K562 (cell line): ENCODE results near the gene MRPL55. TPM values are rescaled to one million over a fixed set of nuclear protein-coding genes. Genes with fewer than 3 reads are reported as not detected.

Experiments
- ARNT ChIP-seq, 2 experiments: fragments of 450-650 bp; IDR thresholded peaks; 2 replicates each; pipeline ENCODE4 v1.6.1; 2016; ENCODE audit warnings: mild to moderate bottlenecking in 1 of 2
- DMBX1 ChIP-seq: fragments of 250-450 bp; sonication (Bioruptor Pico); IDR thresholded peaks from 2 replicates; pipeline ENCODE4 v1.8.0; 2022; ENCODE audit warnings: inconsistent platforms, mild to moderate bottlenecking, moderate library complexity, borderline replicate concordance
- E2F4 ChIP-seq: sonication (generic); formaldehyde crosslinking; IDR thresholded peaks from 2 replicates; pipeline ENCODE4 v1.8.0; 2022; ENCODE audit warnings: mild to moderate bottlenecking, low read depth, missing genetic modification reagents
- EZH2 ChIP-seq: IDR thresholded peaks from 2 replicates; pipeline ENCODE4 v1.6.1; 2012; ENCODE audit warnings: low read depth, mild to moderate bottlenecking, inconsistent platforms, low read length, borderline replicate concordance
- FOXP4 ChIP-seq: sonication (generic); formaldehyde crosslinking; IDR thresholded peaks from 2 replicates; pipeline ENCODE4 v1.8.0; 2022; ENCODE audit warnings: mild to moderate bottlenecking, missing genetic modification reagents, borderline replicate concordance
- FUS ChIP-seq: fragments of 200-400 bp; formaldehyde crosslinking; optimal IDR thresholded peaks from 2 replicates; pipeline ENCODE3; 2017; ENCODE audit warnings: low read depth, low read length
- GATA2 ChIP-seq: sonication (generic); formaldehyde crosslinking; IDR thresholded peaks from 2 replicates; pipeline ENCODE4 v1.4.0; 2020; ENCODE audit warnings: mild to moderate bottlenecking, missing genetic modification reagents
- HDAC8 ChIP-seq: fragments of 450-650 bp; IDR thresholded peaks from 2 replicates; pipeline ENCODE4 v1.6.1; 2016; ENCODE audit warnings: mild to moderate bottlenecking, missing genetic modification characterization, moderate library complexity, missing compliant biosample characterization
- KAT2B ChIP-seq: IDR thresholded peaks from one replicate; pipeline ENCODE4 v1.6.1; 2012; ENCODE audit warnings: low read depth, mild to moderate bottlenecking, control low read depth, inconsistent platforms, low read length, moderate library complexity
- KDM2B ChIP-seq: fragments of 250-450 bp; sonication (Bioruptor Pico); IDR thresholded peaks from 2 replicates; pipeline ENCODE4 v1.8.0; 2021; ENCODE audit warnings: mild to moderate bottlenecking, moderate library complexity
- KDM4B ChIP-seq, 2 experiments: fragments of 450-650 bp in 1 of 2; sonication (generic) in 1 of 2; IDR thresholded peaks; 2 replicates each; pipeline ENCODE4 v1.6.1; 2016 to 2017; ENCODE audit warnings: borderline replicate concordance in 2 of 2, antibody characterized with exemption in 1 of 2, low read depth in 1 of 2, mild to moderate bottlenecking in 1 of 2
- PRPF4 ChIP-seq: fragments of 200-400 bp; formaldehyde crosslinking; IDR thresholded peaks from one replicate; pipeline ENCODE4 v1.6.1; 2017; ENCODE audit warnings: low read length, low read depth, mild to moderate bottlenecking; ENCODE audit not compliant: insufficient read depth, poor library complexity, severe bottlenecking
- TCFL5 ChIP-seq: fragments of 250-450 bp; sonication (Bioruptor Pico); conservative IDR thresholded peaks from 2 replicates; pipeline ENCODE4 v1.6.1; 2021; ENCODE audit warnings: mild to moderate bottlenecking, moderate library complexity, matching md5 sums
- TFAP4 ChIP-seq: sonication (generic); formaldehyde crosslinking; IDR thresholded peaks from 2 replicates; pipeline ENCODE4 v1.8.0; 2022; ENCODE audit warnings: missing genetic modification reagents, mild to moderate bottlenecking, moderate library complexity, borderline replicate concordance
- THRB ChIP-seq: fragments of 450-650 bp; formaldehyde crosslinking; conservative IDR thresholded peaks from 2 replicates; pipeline ENCODE4 v1.4.0; 2022; ENCODE audit warnings: mild to moderate bottlenecking, missing genetic modification characterization
- TSC22D4 ChIP-seq: fragments of 450-650 bp; IDR thresholded peaks from 2 replicates; pipeline ENCODE4 v1.6.1; 2016; ENCODE audit warnings: missing genetic modification characterization, missing biosample characterization, control low read depth
- U2AF2 ChIP-seq: fragments of 200-400 bp; formaldehyde crosslinking; optimal IDR thresholded peaks from 2 replicates; pipeline ENCODE3; 2017; ENCODE audit warnings: low read depth, mild to moderate bottlenecking, low read length
- ZFPM2 ChIP-seq: fragments of 250-450 bp; sonication (Bioruptor Pico); IDR thresholded peaks from 2 replicates; pipeline ENCODE4 v1.5.1; 2022; ENCODE audit warnings: mild to moderate bottlenecking
- ZNF124 ChIP-seq: sonication (generic); formaldehyde crosslinking; IDR thresholded peaks from 2 replicates; pipeline ENCODE4 v1.8.1; 2022; ENCODE audit warnings: missing genetic modification reagents
- ZNF217 ChIP-seq: sonication (generic); formaldehyde crosslinking; IDR thresholded peaks from 2 replicates; pipeline ENCODE4 v1.8.0; 2022; ENCODE audit warnings: mild to moderate bottlenecking, missing genetic modification reagents
- ZNF347 ChIP-seq: fragments of 450-650 bp; formaldehyde crosslinking; IDR thresholded peaks from 2 replicates; pipeline ENCODE4 v1.4.0; 2020; ENCODE audit warnings: low read depth, mild to moderate bottlenecking, moderate library complexity
- ZNF76 ChIP-seq: fragments of 250-450 bp; sonication (Bioruptor Pico); IDR thresholded peaks from 2 replicates; pipeline ENCODE4 v1.4.0; 2020; ENCODE audit warnings: mild to moderate bottlenecking, moderate library complexity, borderline replicate concordance
- polyA plus RNA-seq, 8 experiments: library from polyadenylated mRNA; depleted of rRNA in 4 of 8; stranded (reverse) in 5 of 8; unstranded in 3 of 8; fragments of >200 nt; fragmentation: Nextera tagmentation in 2 of 8; fragmentation: Illumina TruSeq in 1 of 8; extraction: Ambion mirVana in 2 of 8; extraction: Trizol in 1 of 8; gene quantifications; 2 replicates each; pipeline versions ENCODE4 v1.2.1 to v1.2.3, GENCODE V29; 2011 to 2014; ENCODE audit warnings: inconsistent platforms in 1 of 8, missing spikeins in 1 of 8
- total RNA-seq, 7 experiments: library from RNA; depleted of rRNA in 6 of 7; stranded (reverse); fragments of >200 nt in 6 of 7; fragmentation: Illumina TruSeq in 2 of 7; extraction: Trizol in 2 of 7; gene quantifications; 2 replicates each; pipeline versions ENCODE4 v1.2.1 to v1.2.3, GENCODE V29; 2011 to 2021; ENCODE audit warnings: low replicate concordance in 1 of 7

MRPL55 gene
- total and polyA plus RNA-seq, 9 of the 15 experiments (the other 6 are each of a cell fraction or from before 2014, with no cell fraction given), result 34.9 to 228 (median 81.0) TPM

GRCh38 chr1:228109073-228109961 is at the start of gene MRPL55 (continued):
- TF ChIP-seq GATA2 (CRISPR knock-in tag) (no peak), ZNF347 (CRISPR knock-in tag) (no peak), U2AF2 (no peak), KAT2B (no peak), TFAP4 (CRISPR knock-in tag) (peak; percentile 80), PRPF4 (no peak), KDM2B (CRISPR knock-in tag) (0 out of 2 replicates have a peak, but pooled peaks have one; percentile 3), DMBX1 (CRISPR knock-in tag) (no peak), EZH2 (no peak), ZNF124 (CRISPR knock-in tag) (no peak), HDAC8 (tag) (no peak), KDM4B (IDR thresholded peaks at IDR 0.05; ENCODE audit: borderline replicate concordance in 2 of 2, low read depth in 1 of 2) (0 out of 4 replicates have a peak, but pooled peaks of 1 of the 2 experiments have one; percentile 17), ARNT (IDR thresholded peaks at IDR 0.05) (peak in 1 of 2 experiments; percentile 40; a peak in 1 of 4 replicates), FOXP4 (CRISPR knock-in tag) (peak; percentile 30; the same call in 1 of the 2 replicates), FUS (no peak), ZFPM2 (CRISPR knock-in tag) (0 out of 2 replicates have a peak, but pooled peaks have one; percentile 36), ZNF76 (CRISPR knock-in tag) (no peak; the same call in 1 of the 2 replicates), THRB (CRISPR knock-in tag) (peak; percentile 52; the same call in 1 of the 2 replicates), ZNF217 (no peak), TCFL5 (CRISPR knock-in tag) (no peak), TSC22D4 (tag) (no peak), E2F4 (CRISPR knock-in tag) (peak; percentile 72; the same call in 1 of the 2 replicates)
